GM18508 (cell line): Measurements from ENCODE around the gene PSMB5.
"Not testable (repeated sequence)": the region's sequence is repeated elsewhere in the genome, so short reads cannot be mapped to it uniquely, and the experiment has no call there.

Source experiments
- ATAC-seq: cut with Tn5 transposase; IDR thresholded peaks from one replicate; pipeline ENCODE4 v1.9.1; 2021; ENCODE audit warnings: moderate number of reproducible peaks; ENCODE audit not compliant: insufficient read depth, unreplicated experiment

Gene PSMB5

GRCh38 chr14:23020143-23021128 is 14.3 kb downstream of the PSMB5 start:
- ATAC-seq = no peak

GRCh38 chr14:23018107-23018506 is 16.6 kb downstream of the PSMB5 start:
- ATAC-seq = no peak

DNA sequence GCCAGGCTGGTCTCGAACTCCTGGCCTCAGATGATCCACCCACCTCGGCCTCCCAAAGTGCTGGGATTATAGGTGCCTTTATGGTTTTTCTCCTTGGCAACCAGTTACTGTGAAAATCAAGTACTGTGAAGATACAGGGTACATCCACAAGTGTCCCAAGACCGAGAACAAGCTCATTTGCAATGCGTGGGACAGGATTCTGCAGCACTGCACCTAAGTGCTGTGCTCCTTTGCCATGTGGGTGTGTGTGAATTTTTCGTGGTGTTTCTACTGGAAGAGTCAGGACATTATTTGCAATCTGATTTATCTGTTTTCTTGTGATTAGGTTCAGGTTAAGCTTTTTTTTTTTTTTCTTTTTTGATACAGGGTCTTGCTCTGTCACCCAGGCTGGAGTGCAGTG is 17.6 kb downstream of the PSMB5 start:
- no peak for ATAC-seq

DNA sequence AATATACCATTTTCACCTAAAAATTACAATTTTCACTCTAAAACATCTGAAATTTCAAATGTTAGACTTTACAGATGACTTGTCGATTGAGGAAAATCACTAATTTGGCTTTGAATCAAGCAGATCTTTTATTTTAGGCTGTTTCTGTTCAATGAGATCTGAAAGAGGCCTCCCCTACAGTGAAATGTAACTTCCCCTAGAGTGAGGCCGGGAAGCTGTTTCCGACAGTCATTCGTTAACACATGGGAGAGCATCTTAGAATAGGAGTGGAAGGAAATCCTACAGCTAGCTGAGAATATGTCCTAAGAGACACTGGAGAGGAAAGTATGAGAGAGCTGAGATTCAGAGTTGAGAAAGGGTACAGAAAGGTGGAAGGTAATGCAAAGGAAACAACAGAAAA is 19.1 kb downstream of the PSMB5 start:
- no peak for ATAC-seq

- not testable (repeated sequence) for ATAC-seq
Observed at GRCh38 chr14:23013749-23014054, 21.0 kb downstream of the PSMB5 start.

- no peak for ATAC-seq
Observed at GRCh38 chr14:23013054-23013748, 21.5 kb downstream of the PSMB5 start.

- no peak for ATAC-seq
Observed at GRCh38 chr14:23009939-23010726, 24.6 kb downstream of the PSMB5 start, which contains the start of gene C14orf93. TSS of gene C14orf93 (minus strand) at chr14:23010143. CDS start at chr14:22999023, 11,120 bp downstream.

GRCh38 chr14:23009483-23009938 is 25.2 kb downstream of the PSMB5 start:
- ATAC-seq = no peak

GRCh38 chr14:23008831-23009230 is 25.9 kb downstream of the PSMB5 start:
- ATAC-seq = no peak

DNA sequence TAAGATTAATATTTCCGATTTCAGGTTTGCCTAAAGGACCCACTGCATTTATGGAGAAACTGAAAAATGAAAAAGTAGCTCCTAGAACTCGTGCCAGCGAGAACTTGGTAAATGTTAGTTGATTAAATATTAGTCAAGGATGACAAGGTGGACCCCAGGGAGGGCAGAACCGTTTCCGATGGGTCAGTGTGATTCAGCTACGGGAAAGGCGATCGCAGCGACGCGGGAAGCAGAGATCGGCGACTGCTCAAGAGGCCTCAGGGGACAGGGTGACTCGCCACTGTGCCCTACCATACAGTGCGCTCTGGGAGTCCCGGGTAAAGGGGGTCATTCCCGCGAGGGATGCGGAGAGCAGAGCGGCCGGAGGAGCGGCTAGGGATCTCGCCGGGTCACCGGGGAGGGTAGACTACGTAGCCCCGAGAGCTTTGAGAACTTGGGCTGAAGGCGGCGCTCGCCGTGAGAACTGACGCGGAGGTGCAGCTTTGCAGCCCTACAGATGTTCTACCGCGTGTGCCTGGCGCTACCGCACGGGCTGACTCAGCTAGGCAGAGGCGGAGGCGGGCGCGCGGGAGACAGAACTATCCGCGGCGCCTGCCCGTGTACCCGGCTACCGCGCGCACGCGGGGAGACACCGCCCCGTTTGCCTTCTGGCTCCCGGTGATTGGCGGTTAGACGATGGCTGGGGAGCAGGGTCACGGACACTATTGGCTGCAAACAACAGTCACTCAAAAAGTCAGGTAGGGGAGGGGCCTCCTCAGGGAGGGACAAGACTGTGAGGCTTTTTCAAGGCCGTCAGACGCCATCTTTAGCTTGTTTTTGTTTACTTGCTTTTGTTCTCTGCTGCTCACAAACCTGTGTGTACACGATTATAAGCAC is 27.9 kb downstream of the PSMB5 start:
- peak; percentile 82 for ATAC-seq

DNA sequence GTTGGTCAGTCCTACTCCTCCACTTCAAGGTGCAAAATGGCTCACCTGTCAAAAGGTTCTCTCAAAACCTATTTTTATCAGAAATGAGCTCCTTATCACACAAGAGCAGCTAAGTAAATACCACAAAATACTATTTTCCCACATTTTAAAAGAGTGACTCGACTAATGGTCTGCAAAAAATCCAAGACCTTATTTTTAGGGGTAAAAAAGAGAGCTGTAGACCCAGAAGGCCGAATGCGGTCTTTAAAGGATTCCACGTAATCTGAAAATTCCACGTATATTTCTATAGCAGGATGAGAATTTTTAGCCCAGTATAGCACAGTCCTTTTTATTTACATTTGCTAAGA is 28.5 kb downstream of the PSMB5 start:
- no peak for ATAC-seq

- no peak for ATAC-seq
Observed at GRCh38 chr14:23005451-23006187, 29.1 kb downstream of the PSMB5 start.

DNA sequence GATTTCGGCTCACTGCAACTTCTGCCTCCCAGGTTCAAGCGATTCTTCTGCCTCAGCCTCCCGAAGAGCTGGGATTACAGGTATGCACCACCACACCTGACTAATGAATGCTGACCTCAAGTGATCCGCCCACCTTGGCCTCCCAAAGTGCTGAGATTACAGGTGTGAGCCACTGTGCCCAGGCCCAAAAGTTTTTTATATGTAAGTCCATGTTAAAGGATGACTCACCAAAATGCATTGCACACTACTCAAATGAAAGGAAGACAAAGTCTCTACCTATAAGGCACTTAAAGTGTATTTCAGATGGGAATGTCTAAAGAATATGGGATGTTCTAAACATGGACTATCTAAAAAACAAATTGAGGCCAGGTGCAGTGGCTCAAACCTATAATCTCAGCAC is 30.4 kb downstream of the PSMB5 start:
- ATAC-seq = not testable (repeated sequence)

DNA sequence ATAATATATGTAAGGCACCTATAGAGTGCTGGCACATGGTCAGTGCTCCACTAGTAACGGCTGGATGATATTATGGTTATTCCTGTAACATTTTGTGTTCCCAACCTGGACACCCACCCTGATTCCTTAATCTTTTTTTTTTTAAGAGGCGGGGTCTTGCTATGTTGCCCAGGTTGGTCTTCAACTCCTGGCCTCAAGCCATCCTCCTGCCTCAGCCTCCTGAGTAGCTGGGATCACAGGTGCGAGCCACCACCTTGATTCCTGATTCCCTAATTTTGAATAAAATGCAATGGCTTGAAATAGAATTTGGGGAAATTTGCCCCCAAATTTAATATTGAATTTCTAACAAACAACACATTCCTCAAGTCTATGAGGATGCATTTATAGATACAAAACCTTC is 32.1 kb downstream of the PSMB5 start:
- no peak for ATAC-seq

GRCh38 chr14:23000860-23001259 is 33.8 kb downstream of the PSMB5 start:
- ATAC-seq = no peak

GRCh38 chr14:22998329-22999012 is 36.2 kb downstream of the PSMB5 start:
- ATAC-seq = no peak

DNA sequence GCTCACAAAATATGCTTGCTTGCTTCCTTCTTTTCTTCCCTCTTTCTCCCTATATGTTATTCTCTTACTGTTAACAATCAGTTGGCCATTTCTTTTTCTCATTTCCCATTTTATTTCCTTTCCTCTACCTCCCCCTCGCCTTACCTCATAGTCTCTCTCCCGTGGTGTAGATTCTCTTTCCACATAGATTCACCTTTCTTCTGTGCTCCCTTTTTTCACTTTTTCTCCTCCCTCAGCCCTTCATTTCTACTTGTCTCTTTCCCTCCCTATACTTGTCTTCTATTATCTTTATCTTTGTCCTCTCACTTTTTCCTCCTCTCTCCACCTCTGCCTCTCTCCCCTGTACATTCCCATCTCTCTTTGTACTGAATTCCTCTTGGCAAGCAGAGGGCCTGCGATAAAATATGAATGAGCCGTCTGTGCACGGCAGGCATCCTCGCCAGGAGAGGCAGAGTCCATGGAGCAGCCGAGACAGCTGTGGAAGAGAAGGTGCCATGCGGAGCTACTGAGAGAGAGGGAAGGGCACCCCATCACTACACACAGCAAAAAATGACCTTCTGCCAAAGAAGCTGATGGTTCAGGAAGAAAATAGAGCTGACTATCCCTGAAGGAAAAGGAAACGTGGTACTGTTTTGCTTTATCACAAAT is 36.9 kb downstream of the PSMB5 start:
- ATAC-seq = no peak
